Retinal pigment epithelial cell (primary cell): ENCODE data around the gene CEP41.

Experiments used
- DNase-seq: peaks from one replicate; pipeline ENCODE4 v3.0.0-alpha.2; 2010; ENCODE audit warnings: low read depth
- H3K4me3 ChIP-seq: 2 replicates; pipeline ENCODE4 v1.5.1; 2011; ENCODE audit warnings: mild to moderate bottlenecking, low read length, control low read depth, moderate library complexity
- CTCF ChIP-seq: conservative IDR thresholded peaks from 2 replicates; pipeline ENCODE4 v1.5.1; 2011; ENCODE audit warnings: low read depth, low read length, control low read depth, inconsistent platforms

CEP41 gene

DNA sequence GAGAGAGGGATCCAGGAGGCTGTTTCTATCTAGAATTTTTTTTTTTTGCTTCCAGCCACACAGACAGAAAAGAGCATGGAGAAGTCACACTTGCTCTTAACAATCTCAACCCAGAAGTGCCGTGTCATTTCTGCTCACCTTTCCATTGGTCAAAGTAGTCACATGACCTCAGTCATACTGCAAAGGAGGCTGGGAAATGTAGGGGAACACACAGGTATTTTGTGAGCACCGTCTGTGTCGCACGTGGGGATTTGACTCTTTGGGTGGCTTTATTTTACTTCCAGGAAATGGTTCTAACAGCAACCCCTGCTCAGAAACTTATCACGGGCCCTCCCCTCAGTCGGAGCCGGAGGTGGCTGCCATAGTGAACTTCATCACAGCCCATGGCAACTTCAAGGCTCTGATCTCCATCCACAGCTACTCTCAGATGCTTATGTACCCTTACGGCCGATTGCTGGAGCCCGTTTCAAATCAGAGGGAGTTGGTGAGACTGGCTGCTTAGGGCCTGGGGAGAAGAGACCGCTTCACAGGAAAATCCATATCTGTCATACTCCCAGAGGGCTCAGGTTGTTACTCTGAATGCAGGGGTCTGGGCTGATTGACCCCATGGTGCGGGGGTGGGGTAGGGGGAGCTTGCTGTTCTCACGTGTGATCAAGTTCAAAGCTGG, 73.6 kb downstream of the CEP41 start:
- no peak for TF ChIP-seq CTCF
- DNase-seq, result no peak
- no peak overlapping the region for H3K4me3 ChIP-seq

GRCh38 chr7:130366564-130366963, 74.3 kb downstream of the CEP41 start:
- no peak overlapping the region for H3K4me3 ChIP-seq
- no peak for TF ChIP-seq CTCF
- no peak for DNase-seq

GRCh38 chr7:130365511-130366441, 75.0 kb downstream of the CEP41 start:
- no peak overlapping the region for H3K4me3 ChIP-seq
- no peak for DNase-seq
- no peak for TF ChIP-seq CTCF

- no peak overlapping the region for H3K4me3 ChIP-seq
- no peak for TF ChIP-seq CTCF
- no peak for DNase-seq
These were observed 75.7 kb downstream of the CEP41 start for GRCh38 chr7:130365088-130365487.

GRCh38 chr7:130364451-130364850, 76.4 kb downstream of the CEP41 start:
- H3K4me3 ChIP-seq, result no peak overlapping the region
- TF ChIP-seq CTCF, result no peak

GRCh38 chr7:130363026-130363847, 77.6 kb downstream of the CEP41 start:
- TF ChIP-seq CTCF, result no peak
- no peak overlapping the region for H3K4me3 ChIP-seq
- peak; percentile 95 for DNase-seq

More at GRCh38 chr7:130364451-130364850, 76.4 kb downstream of the CEP41 start:
- no peak for DNase-seq
